Measurements from ENCODE around the gene VCAN.

DNA sequence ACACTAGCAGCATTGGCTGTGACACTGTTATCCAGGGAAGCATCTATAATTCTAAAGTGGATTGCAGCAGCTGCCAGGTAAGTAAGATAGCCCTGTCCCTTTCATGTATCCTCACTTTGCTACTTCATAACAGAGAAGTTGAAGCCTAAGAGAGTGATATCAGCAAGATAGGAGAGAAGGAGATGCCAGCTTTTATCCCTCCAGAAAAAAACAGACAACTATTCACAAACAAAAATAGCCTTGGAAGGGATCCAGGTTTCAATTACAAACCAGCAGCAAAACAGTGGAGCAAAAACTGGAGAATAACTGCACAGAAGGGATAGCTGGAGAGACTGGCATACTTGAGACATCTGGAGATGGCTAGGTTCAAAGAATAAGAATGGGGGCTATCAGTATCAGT lies 19.6 kb upstream of the VCAN start:
- TF ChIP-seq POLR2AphosphoS5 (IDR thresholded peaks at IDR 0.05; ENCODE audit: borderline replicate concordance, low read depth, low read length) (no peak), EZH2 (IDR thresholded peaks at IDR 0.05) (no peak)

All from SK-N-MC (cell line).